HCT116 (cell line): Measurements from ENCODE around the gene LRRC4C. TPM values are rescaled to one million over a fixed set of nuclear protein-coding genes. Genes with fewer than 3 reads are reported as not detected.

Experiments used
- ATAC-seq: fragments of 200-7000 bp; cut with Tn5 transposase; 2 replicates; pipeline ENCODE4 v1.9.1; 2020; ENCODE audit warnings: mild to moderate bottlenecking, moderate library complexity
- BruUV-seq: library from RNA; stranded (reverse); fragments of 400-500 nt; replicated peaks from 2 replicates; lab custom pipeline; 2021; lab: Mats Ljungman, UMichigan
- CTCF ChIA-PET: fragments of 300-600 bp; sonication (Branson Sonifier 250); formaldehyde crosslinking; loops from one replicate; lab custom pipeline; 2021; ENCODE audit warnings: antibody characterized with exemption; lab: Charles Lee
- POLR2A ChIA-PET: fragments of 300-600, 350-600 bp; sonication (Branson Sonifier 250); formaldehyde crosslinking; loops from one replicate; lab custom pipeline; 2021; ENCODE audit warnings: antibody characterized with exemption; lab: Charles Lee
- RAD21 ChIA-PET, 2 experiments: fragments of 300-600 bp; sonication (Branson Sonifier 250); formaldehyde crosslinking; loops; one replicate each; lab custom pipeline; 2023; ENCODE audit warnings: low total read pairs in 2 of 2; ENCODE audit not compliant: uncharacterized antibody in 2 of 2, unreplicated experiment in 2 of 2, low non-redundant PET in 1 of 2; lab: Charles Lee
- DNase-seq: peaks from one replicate; pipeline ENCODE4 v3.0.0-alpha.2; 2010; ENCODE audit warnings: low read depth, low spot score
- H2AFZ ChIP-seq: fragments of 200-600 bp; shearing (Covaris generic), sonication (generic); 2 replicates; pipeline ENCODE4 v1.6.1; 2017; ENCODE audit warnings: low read depth, mixed run types, mixed read lengths, antibody characterized with exemption, low read length; ENCODE audit not compliant: poor library complexity, severe bottlenecking
- H3K27ac ChIP-seq: 2 replicates; pipeline ENCODE4 v1.5.1; 2012; ENCODE audit warnings: low read depth, low read length
- H3K27me3 ChIP-seq: fragments of 200-600 bp; sonication (generic); 2 replicates; pipeline ENCODE4 v1.6.1; 2016; ENCODE audit warnings: mixed run types, low read length, mixed read lengths; ENCODE audit not compliant: insufficient read depth
- H3K36me3 ChIP-seq, 2 experiments: fragments of 200-500 bp in 1 of 2; fragments of 200-600 bp in 1 of 2; sonication (Bioruptor generic) in 1 of 2; sonication (generic) in 1 of 2; 2 replicates each; pipeline versions ENCODE4 v1.5.1 to v1.6.1; 2014 to 2016; ENCODE audit warnings: low read length in 2 of 2, inconsistent platforms in 1 of 2, mixed read lengths in 1 of 2, mixed run types in 1 of 2; ENCODE audit not compliant: insufficient read depth in 2 of 2, control insufficient read depth in 1 of 2
- H3K4me1 ChIP-seq, 2 experiments: fragments of 200-600 bp in 1 of 2; sonication (generic) in 1 of 2; 2 replicates each; pipeline versions ENCODE4 v1.5.1 to v1.6.1; 2012 to 2017; ENCODE audit warnings: low read length in 2 of 2, inconsistent platforms in 1 of 2, mild to moderate bottlenecking in 1 of 2, mixed read lengths in 1 of 2, mixed run types in 1 of 2, moderate library complexity in 1 of 2; ENCODE audit not compliant: insufficient read depth in 2 of 2, control insufficient read depth in 1 of 2
- H3K4me2 ChIP-seq: fragments of 200-600 bp; sonication (generic); 2 replicates; pipeline ENCODE4 v1.6.1; 2017; ENCODE audit warnings: mixed run types, low read length, mixed read lengths
- H3K4me3 ChIP-seq, 2 experiments: fragments of 200-600 bp in 1 of 2; sonication (generic) in 1 of 2; replicated peaks in 1 of 2; 2 replicates each; pipeline ENCODE4 v1.5.1; 2011 to 2016; ENCODE audit warnings: low read length in 2 of 2, control low read depth in 1 of 2, low read depth in 1 of 2, mild to moderate bottlenecking in 1 of 2, mixed read lengths in 1 of 2, mixed run types in 1 of 2
- H3K79me2 ChIP-seq: fragments of 200-600 bp; sonication (generic); 2 replicates; pipeline ENCODE4 v1.6.1; 2017; ENCODE audit warnings: mild to moderate bottlenecking, mixed run types, low read length, moderate library complexity, mixed read lengths; ENCODE audit not compliant: insufficient read depth
- H3K9ac ChIP-seq: fragments of 200-600 bp; sonication (generic); 2 replicates; pipeline ENCODE4 v1.6.1; 2016; ENCODE audit warnings: low read length, mixed read lengths
- H3K9me2 ChIP-seq: fragments of 200-600 bp; sonication (generic), shearing (Covaris generic); 2 replicates; pipeline ENCODE4 v1.6.1; 2017; ENCODE audit warnings: mixed run types, mild to moderate bottlenecking, moderate library complexity; ENCODE audit not compliant: insufficient read depth
- H3K9me3 ChIP-seq, 2 experiments: fragments of 200-500 bp in 1 of 2; fragments of 200-600 bp in 1 of 2; sonication (Bioruptor generic) in 1 of 2; sonication (generic) in 1 of 2; 2 replicates each; pipeline ENCODE4 v1.6.1; 2014 to 2017; ENCODE audit warnings: low read length in 2 of 2, mixed read lengths in 2 of 2, inconsistent platforms in 1 of 2, low read depth in 1 of 2, mild to moderate bottlenecking in 1 of 2, mixed run types in 1 of 2, moderate library complexity in 1 of 2; ENCODE audit not compliant: control insufficient read depth in 1 of 2, insufficient read depth in 1 of 2
- H4K20me1 ChIP-seq: fragments of 200-600 bp; sonication (generic), shearing (Covaris generic); 2 replicates; pipeline ENCODE4 v1.6.1; 2017; ENCODE audit warnings: mixed run types, mild to moderate bottlenecking, moderate library complexity; ENCODE audit not compliant: insufficient read depth
- CTCF ChIP-seq, 3 experiments: fragments of 200-600 bp in 1 of 3; sonication (generic) in 1 of 3; IDR thresholded peaks in 2 of 3; conservative IDR thresholded peaks in 1 of 3; 2 replicates each; pipeline ENCODE4 v1.5.1; 2012 to 2017; ENCODE audit warnings: low read depth in 2 of 3, low read length in 2 of 3, antibody characterized with exemption in 1 of 3, borderline replicate concordance in 1 of 3, control low read depth in 1 of 3, mild to moderate bottlenecking in 1 of 3, mixed read lengths in 1 of 3, mixed run types in 1 of 3, moderate library complexity in 1 of 3; ENCODE audit not compliant: insufficient read depth in 1 of 3
- EGR1 ChIP-seq: IDR thresholded peaks from 2 replicates; pipeline ENCODE4 v1.6.1; 2012; ENCODE audit warnings: low read depth
- EZH2 ChIP-seq: fragments of 200-600 bp; sonication (generic); IDR thresholded peaks from 2 replicates; pipeline ENCODE4 v1.6.1; 2017; ENCODE audit warnings: antibody characterized with exemption, mixed run types
- EZH2phosphoT487 ChIP-seq: fragments of 200-600 bp; IDR thresholded peaks from 2 replicates; pipeline ENCODE4 v1.6.1; 2018; ENCODE audit warnings: antibody characterized with exemption, borderline replicate concordance
- JUND ChIP-seq: IDR thresholded peaks from 2 replicates; pipeline ENCODE4 v1.6.1; 2012
- POLR2AphosphoS5 ChIP-seq: IDR thresholded peaks from 2 replicates; pipeline ENCODE4 v1.6.1; 2011; ENCODE audit warnings: mild to moderate bottlenecking, low read depth, low read length, moderate library complexity
- SRF ChIP-seq: IDR thresholded peaks from 2 replicates; pipeline ENCODE4 v1.6.1; 2012; ENCODE audit warnings: low read depth
- TCF7L2 ChIP-seq: IDR thresholded peaks from 2 replicates; pipeline ENCODE4 v1.7.0; 2011; ENCODE audit warnings: borderline replicate concordance, inconsistent platforms; ENCODE audit not compliant: insufficient read depth, insufficient read length; ENCODE audit errors: extremely low read depth
- YY1 ChIP-seq: IDR thresholded peaks from 2 replicates; pipeline ENCODE4 v1.6.1; 2011; ENCODE audit warnings: low read length, low read depth, moderate library complexity, mild to moderate bottlenecking; ENCODE audit not compliant: insufficient replicate concordance; ENCODE audit errors: extremely low read depth
- ZFX ChIP-seq: fragments of 450-650 bp; IDR thresholded peaks from 2 replicates; pipeline ENCODE4 v1.6.1; 2017
- ZNF274 ChIP-seq: fragments of 200-500 bp; sonication (Bioruptor generic); IDR thresholded peaks from 2 replicates; pipeline ENCODE4 v1.6.1; 2014; ENCODE audit warnings: mild to moderate bottlenecking, low read depth, low read length, inconsistent platforms
- intact Hi-C: fragments of 100-400 bp; cut with micrococcal nuclease; formaldehyde crosslinking; loops from 2 replicates; pipeline ENCODE4 v1.10.0; 2022
- total RNA-seq: library from RNA; stranded (reverse); gene quantifications from one replicate; pipeline ENCODE4 v1.2.1, GENCODE V29; 2021; ENCODE audit not compliant: unreplicated experiment

The LRRC4C gene
- total RNA-seq, 1 experiment from 2014 or later: not detected

GRCh38 chr11:41400819-41401382, 58.6 kb downstream of the LRRC4C start:
- CTCF ChIA-PET: no interaction called here
- BruUV-seq: no TSS peak
- no peaks in the 10 kb centered on the region for H3K9me2 ChIP-seq
- TF ChIP-seq TCF7L2 (no peak), JUND (no peak), EZH2 (no peak), YY1 (no peak), ZFX (no peak)
- H3K79me2 ChIP-seq: no peaks in the 10 kb centered on the region
- H3K4me2 ChIP-seq: no peak overlapping the region
- H3K4me1 ChIP-seq: no peaks in the 10 kb centered on the region
- H4K20me1 ChIP-seq: no peaks in the 10 kb centered on the region
- POLR2A ChIA-PET: no interaction called here
- H2AFZ ChIP-seq: no peak overlapping the region
- intact Hi-C loops: no loop called here
- ATAC-seq (no peak), DNase-seq (no peak)
- no peak overlapping the region for H3K27ac ChIP-seq
- no peaks in the 10 kb centered on the region for H3K36me3 ChIP-seq
- RAD21 ChIA-PET: no interaction called here
- peaks cover 11% of the 10 kb centered on the region in 2 experiments; a peak in 2 of 4 replicates for H3K9me3 ChIP-seq
- H3K4me3 ChIP-seq: no peak overlapping the region
- no peaks in the 10 kb centered on the region for H3K27me3 ChIP-seq
- no peak overlapping the region for H3K9ac ChIP-seq

GRCh38 chr11:41400124-41400523, 59.3 kb downstream of the LRRC4C start:
- H3K9me2 ChIP-seq: no peaks in the 10 kb centered on the region
- CTCF ChIA-PET: no interaction called here

More at GRCh38 chr11:41400124-41400523, 59.3 kb downstream of the LRRC4C start:
- Histone ChIP-seq H3K9ac (no peak overlapping the region), H3K27ac (no peak overlapping the region), H3K36me3 (no peaks in the 10 kb centered on the region), H4K20me1 (no peaks in the 10 kb centered on the region), H3K79me2 (no peaks in the 10 kb centered on the region), H2AFZ (no peak overlapping the region), H3K4me3 (no peak overlapping the region), H3K4me2 (no peak overlapping the region), H3K27me3 (no peaks in the 10 kb centered on the region), H3K4me1 (no peaks in the 10 kb centered on the region), H3K9me3 (peaks cover 12 to 19% of the 10 kb centered on the region in 2 experiments; a peak in 2 of 4 replicates)
- TF ChIP-seq POLR2AphosphoS5: no peak
- TF ChIP-seq ZFX: no peak
- TF ChIP-seq SRF: no peak
- no peak for TF ChIP-seq CTCF (IDR thresholded peaks at IDR 0.05 in 2 of 3, conservative IDR thresholded peaks at IDR 0.05 in 1 of 3; ENCODE audit: borderline replicate concordance in 1 of 3, insufficient read depth in 1 of 3, low read depth in 2 of 3, low read length in 2 of 3)
- TF ChIP-seq ZNF274: no peak
- TF ChIP-seq EZH2phosphoT487: no peak
- no peak for TF ChIP-seq TCF7L2
- no peak for TF ChIP-seq EGR1
- no peak for ATAC-seq
- POLR2A ChIA-PET: no interaction called here
- no TSS peak for BruUV-seq
- no peak for DNase-seq
- RAD21 ChIA-PET: no interaction called here
- intact Hi-C loops: no loop called here
